Transverse colon (tissue), 4 donors: ENCODE measurements around the gene STARD13.

Source experiments
- CTCF ChIP-seq, 5 experiments: fragments of 200-600 bp in 3 of 5; fragments of 450-650 bp in 2 of 5; sonication (generic) in 3 of 5; IDR thresholded peaks; 1 replicate in 2 of 5; 2 replicates in 3 of 5; pipeline ENCODE4 v1.5.1; 2016 to 2017; ENCODE audit warnings: antibody characterized with exemption in 5 of 5, inconsistent platforms in 3 of 5, mild to moderate bottlenecking in 2 of 5, moderate library complexity in 1 of 5
- POLR2AphosphoS5 ChIP-seq, 3 donors: sonication (generic); formaldehyde crosslinking; IDR thresholded peaks; one replicate each; pipeline ENCODE4 v1.6.1; 2016; ENCODE audit warnings: antibody characterized with exemption in 3 of 3

GRCh38 chr13:33066329-33066728 lies 219.2 kb downstream of the STARD13 start:
- TF ChIP-seq POLR2AphosphoS5 (IDR thresholded peaks at IDR 0.05) = no peak
- TF ChIP-seq CTCF (IDR thresholded peaks at IDR 0.05) = no peak
